Measurements from ENCODE around the gene NUAK1.

NUAK1 gene

DNA sequence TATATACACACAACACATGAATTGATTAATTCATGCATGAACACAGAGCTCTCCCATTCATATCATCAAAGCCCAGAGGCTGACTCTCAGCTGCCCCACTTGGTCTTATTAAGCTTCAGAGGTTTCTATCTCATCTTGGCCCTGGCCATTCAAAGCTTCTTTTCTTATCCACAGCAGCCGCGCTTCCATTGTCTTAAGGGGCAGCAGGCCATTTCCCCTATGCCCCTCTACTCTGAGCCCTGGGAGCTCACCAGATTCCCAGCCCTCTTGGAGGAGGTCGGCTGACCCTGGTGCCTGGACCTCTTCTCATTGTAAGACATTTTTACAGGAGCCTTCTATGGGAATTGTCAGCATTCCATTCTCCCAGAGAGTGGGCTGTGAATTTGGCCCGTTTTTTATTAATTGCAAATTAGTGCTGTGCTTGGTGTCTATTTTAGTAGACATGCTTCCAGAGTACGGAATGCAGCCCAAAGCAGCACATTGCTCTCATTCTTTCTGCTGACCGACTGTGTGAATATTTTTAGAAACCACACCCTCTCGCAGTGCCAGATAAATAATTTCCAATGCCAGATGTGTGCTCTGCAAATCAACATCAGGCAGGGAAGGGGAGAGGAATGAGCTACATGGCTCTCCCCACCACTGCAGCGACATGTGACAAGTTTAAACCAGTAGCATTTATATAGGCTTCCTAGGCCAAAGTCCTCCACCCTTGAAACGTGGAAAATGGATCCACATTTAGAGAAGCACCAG, 58.5 kb downstream of the NUAK1 start:
- DNase-seq: no peak

DNA sequence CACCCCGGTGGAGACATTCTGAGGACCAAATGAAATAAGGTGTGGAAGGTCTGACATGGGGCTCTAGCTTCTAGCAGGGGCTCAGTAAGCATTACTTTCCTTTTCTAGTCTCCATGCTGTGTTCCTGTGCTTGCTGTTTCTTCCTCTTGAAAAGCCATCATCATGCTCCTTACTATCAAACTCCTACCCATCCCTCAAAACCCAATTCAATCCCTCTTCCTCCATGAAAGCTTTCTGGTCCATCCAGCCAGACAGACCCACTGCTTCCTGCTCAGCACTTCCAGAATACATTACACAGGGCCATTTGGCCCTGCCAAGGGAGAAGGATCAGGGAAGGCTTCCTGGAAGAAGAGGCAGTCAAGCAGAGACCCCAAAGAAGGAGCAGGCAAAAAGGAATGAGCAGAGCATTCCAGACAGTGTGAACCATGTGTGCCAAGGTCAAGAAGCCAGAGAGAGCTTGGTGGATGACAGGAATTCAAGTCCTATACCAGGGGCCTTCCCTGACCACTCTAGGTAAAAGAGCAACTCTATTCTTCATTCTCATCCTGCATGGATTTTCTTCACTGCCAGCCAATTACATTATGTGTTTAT, 59.5 kb downstream of the NUAK1 start:
- no peak for DNase-seq

DNA sequence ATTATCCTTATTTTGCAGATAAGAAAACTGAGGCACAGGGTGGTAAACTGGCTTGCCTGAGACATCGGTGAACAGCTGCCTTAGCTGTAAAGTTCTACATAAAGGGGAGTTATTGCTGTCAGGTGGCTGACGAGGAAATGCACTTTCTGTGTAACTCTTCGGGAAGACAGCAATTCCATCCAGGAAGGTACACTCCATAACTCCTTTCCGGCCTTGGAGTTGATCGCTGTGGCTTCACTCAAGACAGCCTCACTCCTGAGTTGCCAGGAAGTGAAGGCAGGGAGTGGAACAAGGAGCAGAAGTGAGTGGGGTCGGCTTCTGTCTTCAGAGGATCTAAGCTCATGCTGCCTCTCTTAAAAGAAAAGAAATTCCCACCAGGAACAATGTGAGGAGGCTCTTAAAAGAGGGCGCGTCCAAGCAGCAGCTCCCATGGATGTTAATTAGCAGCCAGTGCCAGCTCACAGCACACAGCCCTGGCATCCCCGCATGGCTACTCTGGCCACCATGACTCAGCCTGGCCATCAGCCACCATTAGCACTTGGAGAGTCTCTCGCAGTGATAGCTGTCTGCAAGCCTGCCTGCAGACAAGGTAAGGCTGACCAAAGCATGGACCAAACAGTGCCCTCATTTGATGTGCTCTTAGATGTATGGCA, 60.3 kb downstream of the NUAK1 start:
- no peak for DNase-seq

DNA sequence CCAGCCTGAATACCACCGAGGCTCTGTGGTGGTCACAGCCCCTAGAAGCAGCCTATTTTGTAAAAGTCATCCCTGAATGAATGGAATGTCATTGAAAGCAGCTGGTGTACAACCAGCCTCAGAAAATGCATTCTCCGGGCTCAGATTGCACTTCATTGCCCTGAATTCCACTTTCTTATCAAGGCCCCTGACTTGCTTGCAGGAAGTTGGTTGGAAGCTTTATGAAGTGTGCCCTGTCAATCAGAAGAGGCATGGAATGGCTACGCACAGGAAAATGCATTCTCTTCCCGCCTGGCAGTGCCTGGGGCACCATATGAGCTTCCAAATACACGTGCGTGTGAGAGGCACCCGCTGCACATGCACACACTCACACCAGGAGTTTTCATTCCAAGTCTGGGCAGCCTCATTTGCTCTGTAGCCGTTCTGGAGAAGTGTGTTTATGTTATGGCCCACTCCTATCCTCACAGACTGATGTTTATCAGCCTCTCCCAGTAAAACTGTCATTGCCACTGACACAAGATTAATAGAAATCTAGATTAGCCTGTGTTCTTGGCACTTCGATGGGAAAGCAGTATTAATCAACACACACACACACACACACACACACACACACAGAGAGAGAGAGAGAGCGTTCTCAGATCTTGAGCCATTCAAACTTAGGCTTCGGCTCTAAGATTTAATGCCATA, 63.9 kb downstream of the NUAK1 start:
- no peak for DNase-seq

DNA sequence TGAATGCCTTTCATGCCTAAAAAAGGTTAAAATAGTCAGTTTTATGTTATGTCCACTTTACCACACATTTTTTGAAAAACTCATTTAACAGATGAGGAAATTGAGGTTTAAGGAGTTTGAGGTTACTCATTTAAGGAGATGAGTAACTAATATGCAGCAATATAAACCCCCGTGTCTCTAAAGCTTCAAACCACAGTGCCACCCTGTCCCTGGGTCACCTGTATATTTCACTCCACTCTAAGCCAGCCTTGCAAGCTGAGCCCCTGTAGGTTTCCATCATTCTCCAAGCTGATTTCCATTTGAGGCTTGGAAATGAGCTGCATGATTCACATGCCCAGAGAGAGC, 64.4 kb downstream of the NUAK1 start:
- no peak for DNase-seq

DNA sequence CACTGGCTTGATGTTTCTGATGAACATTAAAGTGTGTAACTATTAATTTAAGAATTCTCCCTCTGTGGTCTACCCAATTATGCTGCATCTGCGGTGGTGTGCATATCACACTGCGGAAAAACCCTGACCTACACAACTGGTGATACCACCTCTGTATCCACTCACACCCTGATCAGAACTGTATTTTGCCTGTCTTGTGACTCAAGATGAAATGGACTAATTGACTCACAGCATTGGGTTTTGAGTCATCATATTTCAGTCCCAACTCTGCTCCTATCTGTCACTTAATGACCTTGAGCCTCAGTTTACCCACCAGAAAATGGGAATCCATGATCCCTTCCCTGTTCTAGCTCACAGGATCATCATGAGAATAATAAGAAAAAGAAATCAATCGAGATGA, 65.6 kb downstream of the NUAK1 start:
- DNase-seq: no peak

DNA sequence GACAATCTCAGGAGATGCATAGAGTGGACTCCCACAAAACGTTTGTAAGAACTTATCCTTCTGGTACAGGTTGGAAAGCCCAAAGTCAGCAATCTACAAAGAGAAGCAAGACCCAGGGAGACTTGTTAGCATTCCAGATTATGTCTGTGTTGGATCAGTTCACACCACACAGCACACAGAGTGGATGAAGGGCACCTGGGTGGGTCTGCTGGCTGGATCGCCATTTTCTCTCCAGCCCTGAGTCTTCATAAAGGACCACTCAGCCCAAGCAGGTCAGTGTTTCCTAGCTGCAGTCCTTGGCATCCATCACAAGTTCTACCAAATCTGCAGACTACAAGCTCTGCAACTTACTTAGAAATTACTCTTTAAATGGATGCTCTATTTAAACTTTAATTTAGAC, 66.0 kb downstream of the NUAK1 start:
- DNase-seq: no peak

DNA sequence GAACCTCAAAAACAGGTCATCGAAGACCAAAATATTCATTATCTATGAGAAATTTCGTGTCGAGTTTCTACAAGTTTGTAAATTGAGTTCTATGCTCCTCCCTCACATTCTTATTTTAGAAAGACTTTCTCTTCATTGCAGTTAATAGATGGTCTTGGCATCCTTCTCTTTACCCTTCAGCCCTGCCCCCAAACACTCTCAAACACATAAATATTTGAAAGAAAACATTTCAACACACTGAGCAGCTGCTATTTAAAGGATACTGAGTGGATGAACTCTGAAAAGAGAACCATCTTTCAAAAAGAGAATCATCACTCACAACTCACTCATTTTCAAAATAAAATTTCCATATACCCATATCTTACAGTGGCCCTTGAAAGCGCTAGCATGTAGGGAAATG, 67.1 kb downstream of the NUAK1 start:
- no peak for DNase-seq

DNA sequence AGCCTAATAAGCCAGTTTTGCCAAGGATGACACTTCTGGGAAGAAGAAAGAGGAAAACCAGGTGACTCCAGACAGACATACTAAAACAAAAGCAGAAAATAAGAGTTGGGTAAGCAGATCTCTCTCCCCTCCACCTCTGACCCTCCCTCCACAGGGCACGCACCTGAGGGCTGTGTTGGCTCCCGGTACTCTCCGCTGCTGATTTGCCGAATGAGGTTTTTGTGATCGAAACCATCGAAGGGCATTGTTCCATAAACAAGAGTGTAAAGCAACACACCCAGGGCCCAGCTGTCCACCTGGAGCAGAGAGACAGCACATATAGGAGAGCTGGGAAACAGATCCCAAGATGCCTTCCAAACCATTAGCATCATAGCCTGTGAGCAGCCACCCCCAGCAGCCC, 68.1 kb downstream of the NUAK1 start:
- DNase-seq: no peak

DNA sequence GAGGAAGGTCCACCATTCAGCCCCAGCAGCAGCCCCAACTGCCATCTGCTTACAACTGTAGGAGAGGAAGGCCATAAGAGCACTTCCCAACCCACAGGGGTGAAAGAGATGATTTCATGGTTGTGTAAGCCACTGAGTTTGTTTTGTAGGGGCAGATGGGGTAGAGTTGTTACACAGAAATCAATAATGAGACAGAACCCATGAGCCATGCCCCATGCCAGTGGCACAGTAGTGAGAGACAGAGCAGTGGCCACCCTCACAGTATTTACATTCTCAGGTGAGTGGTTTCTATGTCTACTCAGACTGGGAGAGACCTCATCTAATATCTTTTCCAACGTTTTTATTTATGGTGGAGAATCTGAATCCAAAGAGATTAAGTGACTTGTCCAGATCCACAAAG, 68.6 kb downstream of the NUAK1 start:
- DNase-seq: no peak

DNA sequence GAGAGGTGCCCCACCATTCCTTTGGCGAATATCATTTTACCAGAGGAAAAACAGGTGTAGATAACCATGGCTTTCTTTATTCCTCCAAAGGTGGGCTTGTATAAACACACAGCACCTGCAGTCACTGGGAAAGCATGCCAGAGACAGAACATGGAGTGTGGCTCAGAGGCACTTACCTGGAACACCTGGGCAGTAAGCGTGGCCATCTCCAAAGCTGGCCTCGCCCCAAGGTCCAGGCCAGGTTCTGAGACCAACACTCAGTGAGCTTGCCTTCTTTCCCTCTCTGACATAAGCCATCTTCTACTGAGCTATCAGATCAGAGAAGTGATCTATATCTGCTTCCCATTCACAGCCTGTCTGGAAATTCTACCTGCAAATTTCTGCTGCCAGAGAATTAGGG, 70.5 kb downstream of the NUAK1 start:
- DNase-seq: no peak

DNA sequence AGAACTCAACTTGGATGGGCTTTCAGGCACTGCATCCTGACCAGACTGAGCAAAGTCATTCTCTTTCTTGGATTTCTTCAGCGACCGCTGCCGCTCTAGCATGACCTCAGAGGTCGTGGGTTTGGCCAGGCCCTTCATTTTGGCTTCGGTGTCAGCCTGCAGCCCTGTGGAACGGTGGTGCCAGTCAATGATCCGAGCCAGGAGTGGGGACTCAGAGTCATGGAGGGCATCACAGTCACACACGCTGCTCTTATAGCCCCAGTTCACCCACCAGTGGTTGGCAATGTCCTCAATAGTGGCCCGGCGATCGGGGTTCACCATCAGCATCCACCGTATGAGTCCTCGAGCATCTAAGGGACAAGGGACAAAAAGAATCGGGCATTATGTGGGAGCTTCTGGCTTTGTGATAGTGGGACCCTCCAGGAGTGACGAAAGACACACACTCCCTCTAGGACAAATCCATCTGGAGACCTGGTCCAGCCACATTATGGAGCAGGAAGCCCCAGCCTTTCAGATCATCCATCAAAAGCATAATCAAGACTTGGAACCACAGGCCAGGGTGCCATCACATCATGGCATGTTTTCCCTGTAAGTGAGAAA, 71.0 kb downstream of the NUAK1 start:
- no peak for DNase-seq

DNA sequence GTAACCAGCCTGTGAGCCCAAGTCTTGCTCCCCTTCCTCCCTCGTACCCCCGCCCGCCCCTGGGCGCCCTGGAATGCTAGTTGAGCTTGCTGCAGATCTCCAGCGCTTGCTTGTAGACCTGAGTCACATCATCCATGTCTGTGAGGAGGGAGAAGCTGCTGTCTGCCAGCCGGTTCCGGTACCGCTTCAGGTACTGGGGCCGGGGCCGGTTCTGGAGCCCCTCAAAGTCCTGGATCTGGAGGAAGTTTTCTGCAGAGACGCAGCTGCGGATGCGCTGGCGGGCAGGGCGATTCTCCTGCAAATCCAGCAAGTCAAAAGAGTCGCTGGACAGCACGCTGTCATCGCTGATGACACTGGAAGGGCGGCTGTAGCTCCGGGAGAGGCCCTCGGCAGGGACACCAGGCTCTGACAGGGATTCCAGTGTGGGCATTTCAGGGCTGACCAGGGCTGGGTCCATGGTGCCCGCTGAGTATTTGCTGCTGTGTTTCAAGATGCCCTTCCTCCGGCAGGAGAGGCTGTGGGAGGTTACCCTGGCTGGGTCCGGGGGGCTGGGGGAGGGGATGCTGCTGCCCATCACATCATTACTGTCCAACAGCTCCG, 71.9 kb downstream of the NUAK1 start:
- no peak for DNase-seq

DNA sequence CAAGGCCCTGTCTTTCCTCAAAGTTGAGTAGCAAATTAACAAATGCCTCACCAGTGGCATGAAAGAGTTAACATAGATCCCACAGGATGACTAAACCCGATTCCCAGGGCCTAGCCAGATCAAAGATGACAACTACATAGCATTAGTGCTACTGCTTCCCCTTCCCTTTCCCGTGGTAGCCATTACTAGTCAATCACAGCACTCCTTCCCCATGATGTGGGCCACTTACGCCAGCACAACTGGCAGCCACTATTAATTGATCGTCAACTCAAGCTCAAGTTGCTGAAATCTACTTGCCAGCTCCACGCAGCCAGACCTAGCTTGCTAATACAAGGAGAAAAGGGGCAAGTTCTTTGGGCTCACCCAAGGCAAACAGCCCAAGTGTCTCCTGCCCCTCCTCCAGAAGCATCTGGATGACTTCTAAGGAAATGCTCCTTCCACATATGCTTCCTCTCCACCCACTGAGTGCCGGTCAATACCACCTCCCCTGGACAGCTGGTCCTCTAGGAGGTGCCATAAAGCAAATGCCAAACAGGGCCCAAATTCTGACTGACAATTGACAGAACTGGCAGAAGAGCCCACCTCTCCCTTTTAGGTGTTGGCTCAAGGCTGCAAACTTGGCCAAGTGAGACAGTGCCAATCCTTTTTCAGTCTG, 72.6 kb downstream of the NUAK1 start:
- DNase-seq: no peak

DNA sequence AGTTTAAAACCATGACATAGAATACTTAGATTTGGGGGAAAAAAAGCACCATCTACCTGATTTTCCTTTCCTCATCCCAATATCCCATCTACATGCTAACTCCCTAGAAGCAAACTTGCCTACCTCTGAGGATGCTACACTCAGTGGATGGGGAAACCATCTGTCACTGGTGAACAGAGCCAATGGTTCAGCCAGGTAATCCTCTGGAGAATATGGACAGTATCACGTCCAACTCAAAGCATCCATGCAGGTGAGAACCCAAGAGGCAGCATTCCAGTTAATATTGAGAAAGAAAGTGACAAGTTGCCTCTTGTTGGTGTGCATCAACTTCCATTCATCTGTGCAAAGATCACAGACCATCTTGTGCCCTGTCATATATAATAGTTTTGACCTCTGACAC, 73.2 kb downstream of the NUAK1 start:
- no peak for DNase-seq

DNA sequence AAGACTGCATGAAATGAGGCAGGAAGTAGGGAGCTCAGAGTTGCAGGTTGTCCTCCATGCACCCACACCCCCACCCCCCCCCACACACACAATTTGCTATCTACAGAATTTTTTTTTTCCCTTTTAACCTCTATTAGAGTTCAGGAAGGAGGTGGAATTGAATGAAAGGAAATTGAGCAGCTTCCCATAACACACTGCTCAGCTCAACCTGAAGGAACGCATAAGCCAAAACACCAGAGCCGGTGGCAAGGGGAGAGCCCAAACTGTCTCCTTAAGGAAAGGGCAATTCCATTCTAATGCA, 74.1 kb downstream of the NUAK1 start:
- no peak for DNase-seq

DNA sequence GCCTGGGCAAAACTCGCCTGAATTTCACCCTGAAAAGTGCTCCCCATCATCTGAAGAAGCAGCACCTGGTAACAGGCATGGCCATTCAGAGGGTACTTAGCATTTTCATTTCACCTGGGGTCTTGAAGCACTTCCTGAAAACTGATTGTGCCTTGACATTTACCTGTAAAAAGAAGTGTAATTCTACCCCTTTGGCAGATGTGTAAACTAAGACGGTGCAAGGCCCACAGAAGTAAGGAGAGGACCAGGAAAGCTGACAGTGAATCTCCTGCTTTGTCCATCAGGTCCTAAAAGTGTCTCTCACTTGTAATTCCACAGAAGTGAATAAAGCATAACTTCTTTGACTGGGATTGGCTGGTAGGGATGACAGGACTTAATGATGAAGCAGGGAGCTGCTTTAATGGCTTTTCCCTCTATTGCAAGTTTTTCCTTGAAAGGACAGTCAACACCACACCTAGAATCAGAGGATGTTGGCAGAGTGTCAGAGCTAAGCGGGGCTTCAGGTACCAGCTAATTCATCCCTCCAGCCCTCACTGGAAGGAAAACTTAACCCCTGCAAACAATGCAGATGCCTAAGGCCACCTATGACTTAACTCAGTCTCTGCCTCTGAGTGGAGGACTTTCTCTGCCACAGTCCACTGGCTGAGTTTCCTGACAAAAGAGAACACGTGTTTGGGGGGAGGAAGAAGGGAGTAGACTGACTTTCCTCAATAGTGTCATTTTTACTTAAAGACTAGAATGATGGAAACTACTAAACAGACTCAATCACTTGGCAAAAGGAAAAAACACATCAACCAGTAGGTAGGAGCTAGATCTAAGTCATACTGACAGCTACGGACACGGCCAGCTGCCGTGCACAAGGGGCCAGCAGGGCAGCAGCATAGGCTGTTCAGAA, 74.7 kb downstream of the NUAK1 start:
- no peak for DNase-seq

DNA sequence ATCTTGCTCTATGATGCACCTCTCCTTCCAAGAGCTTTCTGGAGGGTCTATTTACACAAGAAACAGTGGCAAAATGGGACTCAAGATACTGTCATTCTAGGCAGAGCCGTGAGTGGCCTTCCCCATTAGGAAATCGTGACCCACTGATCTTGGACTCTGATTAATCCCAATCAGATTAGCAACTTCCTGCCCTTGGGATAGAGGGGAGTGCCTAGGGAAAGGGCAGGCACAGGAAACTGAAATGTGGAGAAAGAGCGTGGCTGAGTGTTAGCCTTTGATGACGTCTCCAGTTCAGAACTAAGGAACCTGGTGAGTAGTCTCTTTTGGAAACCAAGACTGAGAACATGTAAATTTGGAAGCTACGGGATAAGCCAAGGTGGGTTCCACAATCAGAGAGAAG, 76.1 kb downstream of the NUAK1 start:
- no peak for DNase-seq

DNA sequence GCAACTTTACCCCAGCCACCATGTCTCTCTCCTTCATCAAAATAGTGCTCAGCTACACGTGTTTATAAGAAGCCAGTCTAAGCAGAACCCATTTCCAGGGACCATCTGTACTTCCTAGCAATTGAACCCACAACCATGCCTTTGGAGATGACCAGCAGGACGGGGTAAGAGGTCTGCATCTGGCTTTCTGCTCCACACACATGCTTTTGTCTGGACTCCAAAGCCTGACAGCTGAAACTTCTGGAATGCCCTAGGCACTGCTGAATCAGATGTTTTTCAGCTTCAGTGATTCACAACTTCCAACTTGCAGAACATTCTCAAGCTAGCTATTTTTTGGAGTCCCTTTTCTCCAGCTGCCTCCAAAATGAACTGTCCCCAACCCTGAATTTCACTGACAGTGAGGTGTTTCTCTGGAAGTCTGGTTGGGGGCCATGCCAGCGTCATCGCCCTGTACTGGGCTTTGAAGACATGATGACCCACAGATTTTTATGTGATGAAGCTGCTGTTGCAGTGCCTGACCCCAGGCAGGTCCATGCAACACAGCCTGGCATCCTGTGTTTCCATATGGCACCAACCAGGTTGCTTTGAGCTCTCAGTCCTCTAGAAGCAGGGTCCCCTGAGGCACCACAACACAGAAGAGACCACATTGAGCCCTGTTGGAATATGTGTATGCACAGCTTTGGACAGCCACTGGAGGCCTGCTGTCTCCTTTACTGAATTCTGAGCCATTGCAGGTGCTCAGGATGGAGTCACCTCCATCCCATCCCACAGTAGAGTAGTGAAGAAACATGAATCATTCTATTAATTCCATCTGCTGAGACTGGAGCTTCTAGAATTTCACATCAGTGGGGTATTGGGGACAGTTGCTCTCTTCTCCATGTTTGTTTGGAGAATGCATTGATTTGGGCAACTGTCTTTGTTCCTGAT, 80.2 kb downstream of the NUAK1 start:
- no peak for DNase-seq

DNA sequence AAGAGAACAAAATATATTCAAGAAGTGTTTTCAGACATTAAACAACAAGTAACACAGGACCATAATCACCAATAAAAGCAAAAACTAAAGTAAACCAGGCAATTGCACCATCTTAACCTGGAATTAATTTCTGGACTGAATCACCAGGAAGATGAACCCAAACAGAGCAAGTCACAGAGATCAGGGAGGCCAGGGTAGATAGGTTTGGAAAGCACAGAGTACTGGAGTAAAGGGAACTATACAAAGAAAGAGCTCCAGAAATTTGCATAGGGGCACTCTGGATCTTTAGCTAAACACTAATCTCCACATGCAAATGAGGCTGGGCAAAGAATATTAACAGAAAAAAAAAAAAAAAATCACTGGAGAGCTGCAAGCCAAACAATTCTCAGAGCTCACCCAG, 84.7 kb downstream of the NUAK1 start:
- DNase-seq: no peak
